Esophagus squamous epithelium (tissue), 4 donors: ENCODE results near the gene FLT1.

Source experiments
- POLR2A ChIP-seq, 4 donors: fragments of 450-650 bp; IDR thresholded peaks; one replicate each; pipeline ENCODE4 v1.6.1; 2017; ENCODE audit warnings: antibody characterized with exemption in 4 of 4, mild to moderate bottlenecking in 4 of 4, moderate library complexity in 3 of 4
- TF ChIP-seq, protein P1 (sequence below), 6 experiments: fragments of 450-650 bp in 4 of 6; fragments of 200-600 bp in 2 of 6; sonication (generic) in 2 of 6; IDR thresholded peaks; one replicate each; pipeline ENCODE4 v1.5.1; 2016 to 2019; ENCODE audit warnings: antibody characterized with exemption in 6 of 6, mild to moderate bottlenecking in 4 of 6, moderate library complexity in 4 of 6

DNA sequence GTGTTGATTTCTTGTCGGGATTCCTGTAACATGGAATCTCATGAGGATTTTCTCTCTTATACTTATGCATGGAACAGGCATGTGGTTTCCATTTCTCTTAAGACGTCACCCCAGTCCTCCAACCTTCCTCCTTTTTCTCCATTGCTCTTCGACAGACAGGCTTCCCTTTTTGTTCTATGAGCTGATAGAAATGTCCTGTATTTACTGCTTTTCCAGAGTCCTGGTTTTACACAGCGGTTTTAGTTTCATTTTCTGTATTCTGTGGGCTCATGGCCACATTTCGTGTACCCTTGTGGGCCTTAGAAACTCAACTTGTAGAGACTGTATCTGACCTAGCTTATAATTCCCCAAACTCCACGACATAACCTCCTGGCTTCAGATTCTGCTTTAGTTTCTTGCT lies 243.5 kb downstream of the FLT1 start:
- TF ChIP-seq, protein P1, sequence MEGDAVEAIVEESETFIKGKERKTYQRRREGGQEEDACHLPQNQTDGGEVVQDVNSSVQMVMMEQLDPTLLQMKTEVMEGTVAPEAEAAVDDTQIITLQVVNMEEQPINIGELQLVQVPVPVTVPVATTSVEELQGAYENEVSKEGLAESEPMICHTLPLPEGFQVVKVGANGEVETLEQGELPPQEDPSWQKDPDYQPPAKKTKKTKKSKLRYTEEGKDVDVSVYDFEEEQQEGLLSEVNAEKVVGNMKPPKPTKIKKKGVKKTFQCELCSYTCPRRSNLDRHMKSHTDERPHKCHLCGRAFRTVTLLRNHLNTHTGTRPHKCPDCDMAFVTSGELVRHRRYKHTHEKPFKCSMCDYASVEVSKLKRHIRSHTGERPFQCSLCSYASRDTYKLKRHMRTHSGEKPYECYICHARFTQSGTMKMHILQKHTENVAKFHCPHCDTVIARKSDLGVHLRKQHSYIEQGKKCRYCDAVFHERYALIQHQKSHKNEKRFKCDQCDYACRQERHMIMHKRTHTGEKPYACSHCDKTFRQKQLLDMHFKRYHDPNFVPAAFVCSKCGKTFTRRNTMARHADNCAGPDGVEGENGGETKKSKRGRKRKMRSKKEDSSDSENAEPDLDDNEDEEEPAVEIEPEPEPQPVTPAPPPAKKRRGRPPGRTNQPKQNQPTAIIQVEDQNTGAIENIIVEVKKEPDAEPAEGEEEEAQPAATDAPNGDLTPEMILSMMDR (IDR thresholded peaks at IDR 0.05), result no peak
- no peak for TF ChIP-seq POLR2A (IDR thresholded peaks at IDR 0.05)
